ENCODE data around the gene SEMA5A.

Gene SEMA5A

GRCh38 chr5:9239071-9239470 lies 306.8 kb downstream of the SEMA5A start:
- TF ChIP-seq SIN3A (IDR thresholded peaks at IDR 0.05; ENCODE audit: borderline replicate concordance, insufficient read depth, low read length) (no peak), FOXP2 (optimal IDR thresholded peaks at IDR 0.05; ENCODE audit: borderline replicate concordance, extremely low read depth, extremely low read length, insufficient read depth) (no peak), TAF1 (IDR thresholded peaks at IDR 0.05; ENCODE audit: borderline replicate concordance, insufficient read depth, low read length) (no peak), POLR2AphosphoS5 (IDR thresholded peaks at IDR 0.05; ENCODE audit: low read depth, low read length) (no peak), REST (IDR thresholded peaks at IDR 0.05; ENCODE audit: insufficient read depth in 1 of 2, low read depth in 2 of 2, low read length in 2 of 2) (no peak)

GRCh38 chr5:9233712-9234111 lies 312.2 kb downstream of the SEMA5A start:
- no peak for TF ChIP-seq POLR2AphosphoS5 (IDR thresholded peaks at IDR 0.05; ENCODE audit: low read depth, low read length)

- TF ChIP-seq REST (IDR thresholded peaks at IDR 0.05; ENCODE audit: insufficient read depth in 1 of 2, low read depth in 2 of 2, low read length in 2 of 2) (no peak), SIN3A (IDR thresholded peaks at IDR 0.05; ENCODE audit: borderline replicate concordance, insufficient read depth, low read length) (no peak), TAF1 (IDR thresholded peaks at IDR 0.05; ENCODE audit: borderline replicate concordance, insufficient read depth, low read length) (no peak), FOXP2 (optimal IDR thresholded peaks at IDR 0.05; ENCODE audit: borderline replicate concordance, extremely low read depth, extremely low read length, insufficient read depth) (no peak), POLR2AphosphoS5 (IDR thresholded peaks at IDR 0.05; ENCODE audit: low read depth, low read length) (no peak)
These were observed 312.8 kb downstream of the SEMA5A start for GRCh38 chr5:9233035-9233434.

GRCh38 chr5:9231842-9232241 lies 314.0 kb downstream of the SEMA5A start:
- TF ChIP-seq REST (IDR thresholded peaks at IDR 0.05; ENCODE audit: insufficient read depth in 1 of 2, low read depth in 2 of 2, low read length in 2 of 2), result no peak
- no peak for TF ChIP-seq SIN3A (IDR thresholded peaks at IDR 0.05; ENCODE audit: borderline replicate concordance, insufficient read depth, low read length)
- TF ChIP-seq POLR2AphosphoS5 (IDR thresholded peaks at IDR 0.05; ENCODE audit: low read depth, low read length), result no peak
- no peak for TF ChIP-seq TAF1 (IDR thresholded peaks at IDR 0.05; ENCODE audit: borderline replicate concordance, insufficient read depth, low read length)
- TF ChIP-seq FOXP2 (optimal IDR thresholded peaks at IDR 0.05; ENCODE audit: borderline replicate concordance, extremely low read depth, extremely low read length, insufficient read depth), result no peak

GRCh38 chr5:9230355-9230754 lies 315.5 kb downstream of the SEMA5A start:
- TF ChIP-seq SIN3A (IDR thresholded peaks at IDR 0.05; ENCODE audit: borderline replicate concordance, insufficient read depth, low read length) (no peak), FOXP2 (optimal IDR thresholded peaks at IDR 0.05; ENCODE audit: borderline replicate concordance, extremely low read depth, extremely low read length, insufficient read depth) (no peak), TAF1 (IDR thresholded peaks at IDR 0.05; ENCODE audit: borderline replicate concordance, insufficient read depth, low read length) (no peak), REST (IDR thresholded peaks at IDR 0.05; ENCODE audit: insufficient read depth in 1 of 2, low read depth in 2 of 2, low read length in 2 of 2) (no peak), POLR2AphosphoS5 (IDR thresholded peaks at IDR 0.05; ENCODE audit: low read depth, low read length) (no peak)
